CD4-positive, alpha-beta T cell treated with Interleukin-6 for 4 hours (primary cell): ENCODE measurements around the gene TBXA2R.

Experiments
- DNase-seq: peaks from one replicate; pipeline ENCODE4 v3.0.0-alpha.2; 2020; ENCODE audit warnings: mixed read lengths

TBXA2R gene

DNA sequence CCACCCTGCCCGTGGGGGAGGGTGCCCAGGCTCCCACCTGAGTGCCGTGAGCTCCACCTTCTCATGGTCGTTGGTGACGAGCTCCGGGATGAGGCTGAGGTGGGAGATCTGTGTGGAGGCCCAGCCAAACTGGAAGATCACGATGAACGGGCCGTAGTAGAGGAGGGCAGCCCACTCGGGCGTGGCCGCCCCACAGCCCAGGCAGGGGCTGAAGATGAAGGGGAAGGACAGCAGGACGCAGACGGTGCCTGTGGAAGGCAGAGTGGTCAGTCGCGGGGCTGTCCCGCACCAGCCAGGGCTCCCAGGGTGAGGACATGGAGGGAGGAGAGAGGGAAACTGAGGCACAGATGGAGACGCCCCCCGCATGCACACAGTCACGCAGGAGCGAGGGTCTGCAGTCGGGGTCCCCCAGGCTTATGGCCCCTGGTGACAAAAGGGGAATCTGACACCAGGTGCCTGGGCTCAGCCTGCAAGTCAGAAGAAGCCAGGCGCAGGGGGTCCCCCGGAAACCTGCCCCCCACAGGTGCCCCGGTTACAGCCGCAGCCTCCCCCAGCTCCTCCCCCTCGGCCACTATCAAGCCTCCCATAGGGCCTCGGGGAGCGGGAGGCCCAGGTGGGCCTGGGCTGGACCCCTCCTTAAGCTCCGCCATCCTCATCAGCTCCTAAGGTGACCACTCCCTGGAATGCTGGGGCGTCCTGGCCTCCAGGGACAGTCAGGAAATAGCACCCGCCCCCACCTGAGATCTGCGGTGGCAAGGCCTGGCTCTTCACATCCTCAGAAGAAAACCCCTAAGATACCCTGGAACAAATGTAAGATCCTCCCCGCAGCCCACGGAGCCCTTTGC is 55.5 kb downstream of the TBXA2R start:
- DNase-seq = no peak

DNA sequence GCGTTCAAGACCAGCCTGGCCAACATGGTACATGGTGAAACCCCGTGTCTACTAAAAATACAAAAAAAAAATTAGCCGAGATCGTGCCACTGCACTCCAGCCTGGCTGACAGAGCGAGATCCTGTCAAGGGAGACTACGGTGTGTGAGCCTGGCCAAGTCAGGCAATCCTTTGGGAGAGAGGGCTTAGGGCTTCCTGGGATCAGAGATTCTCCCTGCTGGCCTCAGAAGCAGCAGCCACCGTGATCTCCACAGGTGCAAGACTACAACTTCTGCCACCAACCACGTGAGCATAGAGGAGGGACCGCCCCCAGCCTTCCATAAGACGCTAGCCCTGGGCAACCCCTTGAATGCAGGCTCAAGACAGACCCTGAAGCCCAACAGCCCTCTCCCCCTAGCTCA is 56.9 kb downstream of the TBXA2R start:
- DNase-seq = no peak

DNA sequence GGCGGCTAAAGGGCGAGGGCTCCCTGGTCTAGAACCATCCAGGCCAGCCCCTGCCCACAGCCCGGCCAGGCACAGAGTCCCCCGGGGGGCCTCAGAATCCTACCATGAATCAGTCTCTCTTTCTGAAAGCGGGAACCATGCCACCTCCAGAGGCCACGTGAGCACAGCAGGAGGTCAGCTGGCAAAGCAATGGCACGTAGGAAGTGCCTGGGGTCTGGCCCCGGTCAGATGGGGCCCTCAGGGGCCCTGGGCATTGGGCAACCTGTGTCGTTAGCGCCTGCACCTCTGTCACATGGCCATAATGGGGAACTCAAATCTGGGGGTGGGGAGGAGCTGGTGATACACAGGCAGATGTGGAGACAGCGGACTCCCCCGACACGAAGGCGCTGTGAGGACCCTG is 58.1 kb downstream of the TBXA2R start:
- DNase-seq = no peak

DNA sequence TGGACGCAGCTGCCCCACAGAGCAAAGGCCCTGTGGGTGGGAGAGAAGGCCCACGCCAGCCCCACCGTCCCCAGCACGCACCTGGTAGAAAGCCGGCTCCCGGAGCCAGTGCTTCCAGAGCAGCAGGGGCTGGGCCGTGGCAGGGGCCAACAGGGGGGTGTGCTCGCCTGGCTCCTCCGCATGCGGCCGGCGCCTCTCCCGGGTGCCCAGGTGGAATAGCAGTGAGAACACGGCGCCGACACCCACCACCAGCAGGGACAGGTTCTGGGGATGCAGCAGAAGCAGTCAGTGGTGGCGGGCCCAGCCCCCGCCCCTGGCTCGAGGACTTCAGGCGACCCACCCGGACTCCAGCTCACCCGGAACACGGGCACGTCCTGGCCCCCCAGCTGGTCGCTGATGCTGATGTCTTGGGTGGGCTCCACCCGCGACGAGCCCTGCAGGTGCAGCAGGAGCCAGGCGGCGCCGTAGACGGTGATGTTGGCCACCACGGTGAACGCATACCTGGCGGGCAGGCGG is 58.9 kb downstream of the TBXA2R start:
- DNase-seq = no peak

DNA sequence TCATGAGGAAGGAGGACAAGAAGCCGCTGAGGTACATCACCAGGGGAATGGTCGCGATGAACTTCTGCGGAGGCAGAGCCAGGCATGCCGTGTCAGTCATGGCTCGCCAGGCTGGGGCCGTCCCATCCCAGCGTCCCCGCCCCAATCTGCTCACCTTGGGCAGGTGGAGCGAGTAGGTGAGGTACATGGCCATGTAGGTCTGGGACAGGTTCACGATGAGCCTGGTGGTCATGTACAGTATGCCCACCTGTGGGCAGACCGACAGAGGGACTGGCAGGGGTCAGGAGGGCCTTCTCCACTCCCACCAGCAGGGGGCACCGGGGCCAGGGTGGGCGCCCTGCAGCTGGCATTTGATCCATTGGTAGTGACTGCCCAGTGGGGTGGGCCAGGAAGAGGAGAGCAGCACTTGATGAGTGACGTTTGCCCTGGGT is 59.4 kb downstream of the TBXA2R start:
- DNase-seq = peak; percentile 49

DNA sequence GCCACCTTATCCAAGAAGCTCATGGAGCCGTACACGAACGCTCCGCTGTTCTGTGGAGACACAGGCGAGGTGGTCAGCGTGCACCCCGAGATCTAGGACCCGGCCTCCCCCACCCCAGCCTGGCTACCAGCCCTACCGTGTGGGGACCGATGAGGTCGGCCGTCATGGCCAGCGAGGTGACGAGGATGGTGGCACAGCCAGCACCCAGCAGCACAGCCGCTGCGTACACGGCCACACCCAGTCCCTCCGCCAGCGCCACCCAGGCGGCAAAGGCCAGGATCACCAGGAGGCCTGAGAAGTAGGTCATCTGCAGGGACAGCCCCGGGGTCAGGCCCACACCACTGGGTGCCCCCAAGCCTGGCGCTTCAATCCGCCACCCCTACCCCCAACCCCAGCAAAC is 60.6 kb downstream of the TBXA2R start:
- DNase-seq = no peak

DNA sequence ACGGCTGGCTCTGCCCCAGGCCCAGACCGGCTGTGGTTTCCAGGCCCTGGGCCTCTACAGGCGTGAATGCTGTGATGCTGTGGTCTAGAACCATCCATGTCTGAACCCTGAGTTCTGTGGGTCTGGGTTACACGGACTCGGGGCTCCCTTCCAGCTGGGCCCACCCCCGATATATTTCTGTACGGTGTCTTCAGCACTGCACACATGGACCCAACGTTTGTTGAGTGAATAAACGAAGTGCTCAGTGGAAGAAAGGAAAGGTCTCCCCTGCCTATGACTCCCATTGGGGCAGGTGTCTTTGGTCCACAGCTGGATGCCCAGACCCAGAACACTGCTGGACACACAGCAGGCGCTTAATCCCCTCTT is 61.0 kb downstream of the TBXA2R start:
- no peak for DNase-seq

DNA sequence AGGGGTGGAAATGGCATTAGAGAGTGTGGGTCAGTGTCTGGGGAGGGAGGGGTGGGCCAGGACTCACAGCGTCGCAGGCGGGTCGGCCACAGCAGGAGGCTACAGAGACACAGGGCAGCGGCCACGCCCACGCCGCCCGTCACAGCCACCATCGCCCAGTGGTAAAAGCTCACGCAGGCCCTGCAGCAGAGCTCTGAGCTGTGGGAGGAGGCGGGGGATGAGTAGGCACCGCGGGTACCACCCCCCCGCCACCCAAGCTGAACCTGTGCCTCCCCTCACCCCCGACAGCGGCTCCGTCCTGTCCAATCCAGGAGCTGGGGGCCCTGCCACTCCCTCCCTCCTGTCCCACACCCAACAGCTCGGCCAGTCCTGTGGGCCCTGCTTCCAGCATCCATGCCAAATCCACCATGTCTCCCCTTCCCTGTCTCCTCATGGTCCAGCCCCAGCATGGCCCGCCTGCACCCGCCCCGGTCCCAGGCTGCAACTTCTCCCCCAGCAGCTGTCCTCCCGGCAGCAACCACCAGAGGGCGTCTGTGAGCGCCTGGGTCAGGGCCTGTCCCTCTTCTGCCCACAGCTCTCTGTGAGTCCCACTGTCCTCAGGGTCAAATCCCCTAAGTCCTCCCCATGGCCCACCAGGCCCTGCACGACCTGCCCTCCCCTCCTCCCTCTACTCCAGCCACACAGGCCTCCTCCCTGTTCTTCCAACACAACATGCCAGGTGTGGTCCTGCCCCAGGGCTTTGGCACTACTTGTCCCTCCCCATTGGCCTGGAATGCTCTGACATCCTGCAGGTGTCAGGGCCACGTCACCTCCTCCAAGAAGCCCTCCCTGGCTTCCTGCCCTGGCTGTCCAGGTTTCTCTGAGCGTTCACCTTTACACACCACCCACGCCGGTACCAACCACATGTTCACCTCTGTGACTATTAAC is 61.7 kb downstream of the TBXA2R start:
- DNase-seq = peak; percentile 81
